HG03432 (cell line): ENCODE results near the gene PRDM15.

Experiments
- ATAC-seq: cut with Tn5 transposase; IDR thresholded peaks from one replicate; pipeline ENCODE4 v1.9.1; 2021; ENCODE audit warnings: mild to moderate bottlenecking, moderate library complexity; ENCODE audit not compliant: unreplicated experiment

Gene PRDM15

DNA sequence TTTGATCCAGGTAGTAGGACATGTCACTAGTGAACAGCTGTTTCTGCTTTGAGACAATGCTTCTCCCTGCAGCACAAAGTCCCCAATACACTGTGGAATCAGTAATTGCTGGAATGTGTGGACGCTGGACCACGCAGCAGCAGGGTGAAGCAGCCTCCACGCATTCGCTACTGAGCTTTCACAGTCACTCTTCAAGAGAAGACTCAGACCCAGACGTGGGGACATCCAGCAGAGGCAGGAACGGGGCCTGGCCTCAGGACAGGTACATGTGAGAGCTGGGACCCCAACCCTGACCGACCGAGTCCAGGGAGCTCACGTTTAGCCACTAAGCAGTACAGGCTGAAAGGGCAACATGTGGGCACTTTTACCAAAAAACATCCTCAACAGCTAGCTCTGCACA lies 34.1 kb upstream of the PRDM15 start:
- no peak for ATAC-seq

GRCh38 chr21:41908829-41909228 lies 29.7 kb upstream of the PRDM15 start:
- no peak for ATAC-seq

GRCh38 chr21:41907496-41908258 lies 28.5 kb upstream of the PRDM15 start:
- no peak for ATAC-seq

DNA sequence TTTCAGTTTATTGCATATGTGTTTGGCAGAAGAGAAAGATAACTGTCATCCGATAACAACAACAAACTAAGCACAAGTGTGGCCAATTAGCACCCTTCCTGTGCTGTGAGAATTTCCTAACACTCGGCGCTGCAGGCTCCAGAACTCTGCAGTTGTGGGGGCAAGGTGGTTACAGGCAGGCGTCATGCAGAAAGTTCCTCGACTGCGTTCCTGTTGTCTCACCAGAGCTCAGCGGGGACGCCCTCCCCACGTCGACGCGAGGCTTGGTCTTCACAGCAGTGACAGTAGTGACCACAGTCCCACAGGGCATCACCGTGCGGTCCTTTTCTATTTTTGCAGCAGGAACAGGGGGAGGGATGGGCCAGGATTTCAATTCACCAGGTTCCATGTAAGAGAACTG lies 27.6 kb upstream of the PRDM15 start:
- no peak for ATAC-seq

DNA sequence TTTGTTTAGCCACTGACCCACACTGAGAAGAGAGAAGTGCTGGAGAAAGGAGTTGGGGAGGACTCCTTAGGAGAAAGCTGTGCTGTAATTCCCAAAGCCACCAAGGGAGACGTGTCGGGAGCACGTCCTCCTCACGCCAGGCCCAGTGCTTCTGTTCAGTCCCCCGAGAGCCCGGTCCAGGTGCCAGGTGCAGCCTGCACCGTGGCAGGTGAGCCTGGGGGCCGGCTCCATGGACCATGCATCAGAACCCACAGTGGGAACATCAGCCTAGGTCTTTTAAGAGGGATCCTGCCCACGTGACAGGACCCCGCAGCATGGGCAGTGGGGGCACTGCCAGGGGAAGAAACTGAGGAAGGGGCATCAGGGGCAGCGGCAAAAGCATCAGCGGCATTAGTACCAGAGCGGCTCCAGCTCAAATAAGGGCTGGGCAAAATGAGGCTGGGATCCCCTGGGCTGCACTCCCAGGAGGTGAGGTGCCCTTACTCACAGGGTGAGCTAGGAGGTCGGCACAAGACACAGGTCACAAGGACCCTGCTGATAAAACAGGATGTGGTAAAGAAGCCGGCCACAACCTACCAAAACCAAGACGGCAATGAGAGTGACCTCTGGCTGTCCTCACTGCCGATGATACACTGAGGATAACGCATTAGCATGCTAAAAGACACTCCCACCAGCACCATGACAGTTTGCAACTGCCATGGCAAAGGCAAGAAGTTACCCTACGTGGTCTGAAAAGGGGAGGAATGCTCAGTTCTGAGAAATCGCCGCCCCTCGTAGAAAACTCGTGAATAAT lies 24.6 kb upstream of the PRDM15 start:
- ATAC-seq, result no peak

GRCh38 chr21:41902946-41903345 lies 23.8 kb upstream of the PRDM15 start:
- ATAC-seq, result no peak

GRCh38 chr21:41901782-41902181 lies 22.6 kb upstream of the PRDM15 start:
- ATAC-seq, result no peak

DNA sequence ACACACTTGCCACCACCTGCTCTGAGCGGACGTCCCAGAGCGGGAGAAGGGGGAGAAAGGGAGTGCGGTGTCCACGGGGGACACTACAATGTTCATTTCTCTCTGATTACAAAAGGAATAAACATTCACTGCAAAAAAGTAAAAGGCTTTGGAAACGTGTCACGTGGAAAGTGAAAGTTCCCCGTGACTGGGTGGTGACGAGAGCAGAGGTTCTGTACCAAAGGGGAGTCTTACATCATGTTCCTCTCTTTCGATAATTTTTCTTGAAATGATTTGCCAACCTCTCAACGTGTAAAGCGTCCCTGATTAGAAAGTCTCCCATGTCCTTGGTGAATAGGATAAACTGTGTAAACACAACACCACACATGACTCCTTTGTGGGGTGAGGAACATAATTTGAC lies 22.0 kb upstream of the PRDM15 start:
- no peak for ATAC-seq

GRCh38 chr21:41900401-41900800 lies 21.3 kb upstream of the PRDM15 start:
- ATAC-seq, result no peak

DNA sequence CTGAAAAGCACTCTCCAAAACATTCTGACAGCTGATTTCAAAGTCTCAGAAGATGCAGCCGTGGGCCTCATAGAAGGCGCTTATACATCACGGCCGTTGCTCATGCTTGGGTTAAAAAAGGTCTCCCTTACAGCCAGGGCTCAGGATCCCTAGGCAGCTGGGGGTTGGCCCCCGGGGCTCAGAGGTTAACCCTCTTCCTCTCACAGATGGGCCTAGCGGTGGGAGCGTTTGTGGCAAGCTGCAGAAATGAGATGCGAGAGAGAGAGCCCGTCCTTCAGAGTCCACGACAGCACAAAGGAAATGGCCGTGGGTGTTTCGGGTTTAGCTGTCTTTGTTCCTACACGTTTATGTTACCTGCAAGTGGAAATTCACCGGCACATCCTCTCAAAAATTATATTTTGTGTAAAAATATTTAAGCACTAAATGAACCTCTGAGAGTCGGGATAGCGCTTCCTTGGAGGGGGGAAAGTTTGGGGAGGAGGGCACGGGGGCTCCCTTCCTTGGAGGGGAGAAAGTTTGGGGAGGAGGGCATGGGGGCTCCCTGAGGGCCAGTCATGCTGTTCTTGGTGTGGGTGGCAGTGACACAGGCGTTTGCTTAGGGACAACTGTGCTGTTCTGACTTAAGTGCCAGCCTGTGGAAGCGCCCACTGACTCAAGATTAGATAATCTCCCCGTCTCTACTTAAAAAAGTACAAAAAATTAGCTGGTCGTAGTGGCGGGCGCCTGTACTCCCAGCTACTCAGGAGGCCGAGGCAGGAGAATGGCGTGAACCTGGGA lies 20.5 kb upstream of the PRDM15 start:
- no peak for ATAC-seq

- no peak for ATAC-seq
These were observed 19.9 kb upstream of the PRDM15 start for GRCh38 chr21:41898998-41899397.

GRCh38 chr21:41897700-41898099 lies 18.6 kb upstream of the PRDM15 start:
- no peak for ATAC-seq

DNA sequence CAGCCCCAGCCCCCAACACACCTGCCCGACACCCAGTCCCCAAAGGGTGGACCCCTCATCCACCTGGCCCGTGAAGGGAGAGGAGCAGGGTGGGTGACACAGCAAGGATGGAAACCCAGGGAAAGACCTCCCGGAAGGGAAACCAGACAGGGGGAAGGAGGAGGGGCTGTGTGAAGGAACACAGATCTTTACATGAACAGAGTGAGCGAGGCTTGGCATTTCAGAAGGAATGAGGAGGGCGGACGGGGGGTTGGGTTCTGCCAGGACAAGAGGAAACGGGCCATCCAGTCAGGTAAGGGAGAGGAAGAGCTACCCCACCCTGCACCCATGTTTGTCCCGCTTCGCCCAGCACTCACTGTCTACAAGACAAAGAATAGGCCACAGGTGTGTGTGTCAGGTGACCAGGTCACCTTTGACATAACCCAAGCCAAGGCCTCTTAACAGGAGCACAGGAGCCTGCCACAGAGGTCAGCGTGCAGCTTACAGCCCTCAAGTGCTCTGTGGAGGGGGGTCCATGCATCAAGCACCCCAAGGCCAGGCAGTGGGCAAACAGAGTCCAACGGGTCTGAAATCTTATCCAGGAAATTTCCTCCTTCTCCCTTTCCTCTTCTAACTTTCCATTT lies 18.0 kb upstream of the PRDM15 start:
- ATAC-seq, result no peak

GRCh38 chr21:41895643-41896493 lies 16.7 kb upstream of the PRDM15 start:
- ATAC-seq, result no peak

- ATAC-seq, result no peak
These were observed 15.9 kb upstream of the PRDM15 start for GRCh38 chr21:41894922-41895557.

GRCh38 chr21:41894511-41894910 lies 15.4 kb upstream of the PRDM15 start:
- ATAC-seq, result no peak

DNA sequence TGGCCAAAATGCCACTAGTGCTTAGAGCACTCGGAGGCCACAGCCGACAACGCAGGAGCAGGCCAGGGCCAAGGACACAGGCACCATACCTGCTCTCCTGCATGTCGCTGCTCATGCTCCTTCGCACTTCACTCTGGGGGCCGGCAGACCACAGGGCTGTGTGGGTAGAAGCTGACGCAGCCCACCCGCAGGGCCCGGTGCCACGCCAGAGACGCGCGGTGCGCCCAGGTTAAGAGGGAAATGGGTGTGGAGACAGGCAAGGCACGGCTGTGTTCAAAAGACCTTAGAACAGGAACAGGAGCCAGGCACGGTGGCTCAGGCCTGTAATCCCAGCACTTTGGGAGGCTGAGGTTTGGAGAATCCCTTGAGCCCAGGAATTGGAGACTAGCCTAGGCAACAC lies 13.6 kb upstream of the PRDM15 start:
- no peak for ATAC-seq

- ATAC-seq, result no peak
These were observed 12.0 kb upstream of the PRDM15 start for GRCh38 chr21:41891132-41891531.

- ATAC-seq, result no peak
These were observed 11.2 kb upstream of the PRDM15 start for GRCh38 chr21:41890355-41890754.
